ENCODE measurements around the gene ERCC6L. TPM values are rescaled to one million over a fixed set of nuclear protein-coding genes. Genes with fewer than 3 reads are reported as not detected.

The ERCC6L gene, protein sequence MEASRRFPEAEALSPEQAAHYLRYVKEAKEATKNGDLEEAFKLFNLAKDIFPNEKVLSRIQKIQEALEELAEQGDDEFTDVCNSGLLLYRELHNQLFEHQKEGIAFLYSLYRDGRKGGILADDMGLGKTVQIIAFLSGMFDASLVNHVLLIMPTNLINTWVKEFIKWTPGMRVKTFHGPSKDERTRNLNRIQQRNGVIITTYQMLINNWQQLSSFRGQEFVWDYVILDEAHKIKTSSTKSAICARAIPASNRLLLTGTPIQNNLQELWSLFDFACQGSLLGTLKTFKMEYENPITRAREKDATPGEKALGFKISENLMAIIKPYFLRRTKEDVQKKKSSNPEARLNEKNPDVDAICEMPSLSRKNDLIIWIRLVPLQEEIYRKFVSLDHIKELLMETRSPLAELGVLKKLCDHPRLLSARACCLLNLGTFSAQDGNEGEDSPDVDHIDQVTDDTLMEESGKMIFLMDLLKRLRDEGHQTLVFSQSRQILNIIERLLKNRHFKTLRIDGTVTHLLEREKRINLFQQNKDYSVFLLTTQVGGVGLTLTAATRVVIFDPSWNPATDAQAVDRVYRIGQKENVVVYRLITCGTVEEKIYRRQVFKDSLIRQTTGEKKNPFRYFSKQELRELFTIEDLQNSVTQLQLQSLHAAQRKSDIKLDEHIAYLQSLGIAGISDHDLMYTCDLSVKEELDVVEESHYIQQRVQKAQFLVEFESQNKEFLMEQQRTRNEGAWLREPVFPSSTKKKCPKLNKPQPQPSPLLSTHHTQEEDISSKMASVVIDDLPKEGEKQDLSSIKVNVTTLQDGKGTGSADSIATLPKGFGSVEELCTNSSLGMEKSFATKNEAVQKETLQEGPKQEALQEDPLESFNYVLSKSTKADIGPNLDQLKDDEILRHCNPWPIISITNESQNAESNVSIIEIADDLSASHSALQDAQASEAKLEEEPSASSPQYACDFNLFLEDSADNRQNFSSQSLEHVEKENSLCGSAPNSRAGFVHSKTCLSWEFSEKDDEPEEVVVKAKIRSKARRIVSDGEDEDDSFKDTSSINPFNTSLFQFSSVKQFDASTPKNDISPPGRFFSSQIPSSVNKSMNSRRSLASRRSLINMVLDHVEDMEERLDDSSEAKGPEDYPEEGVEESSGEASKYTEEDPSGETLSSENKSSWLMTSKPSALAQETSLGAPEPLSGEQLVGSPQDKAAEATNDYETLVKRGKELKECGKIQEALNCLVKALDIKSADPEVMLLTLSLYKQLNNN
- polyA plus RNA-seq (2012; ENCODE audit: missing spikeins) = 5.7 TPM

DNA sequence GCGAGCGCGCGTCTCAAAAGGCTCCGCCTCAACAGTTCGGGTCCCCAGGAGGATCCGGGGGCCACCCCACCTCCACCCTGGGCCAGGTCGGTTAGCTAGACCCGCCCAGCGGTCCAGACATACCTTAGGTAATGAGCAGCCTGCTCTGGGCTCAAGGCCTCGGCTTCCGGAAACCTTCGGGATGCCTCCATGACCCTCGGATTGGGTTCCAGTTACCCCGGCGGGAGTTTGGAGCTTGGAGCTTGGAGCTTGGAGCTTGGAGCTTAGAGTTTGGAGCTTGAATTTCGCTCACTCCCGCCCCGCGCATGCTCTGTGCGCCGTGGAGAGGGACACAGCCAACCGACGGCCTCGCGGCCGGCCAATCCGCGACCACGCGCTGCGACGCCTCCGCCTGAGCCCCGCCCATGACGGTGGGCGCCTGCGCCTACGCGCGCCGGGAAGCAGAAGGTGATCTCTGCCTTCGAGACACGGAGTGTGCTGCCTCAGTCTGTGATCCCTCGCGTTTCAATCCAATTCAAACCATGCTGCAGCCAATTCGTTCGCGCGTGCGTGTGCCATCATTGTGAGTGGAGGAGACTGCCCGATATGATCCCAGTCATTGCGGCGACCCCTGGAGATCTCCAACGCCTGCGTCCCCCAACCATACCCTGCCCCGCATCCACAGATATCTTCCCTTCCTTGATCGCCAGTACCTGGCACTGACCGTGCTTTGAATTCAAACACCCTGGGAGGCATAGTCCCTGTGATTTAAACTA lies at the start of gene ERCC6L:
TSS of gene ERCC6L (minus strand) at position 307 of the 755 bp plus-strand sequence. CDS start at position 191, 116 bp downstream.
- TF ChIP-seq POLR2AphosphoS5 (IDR thresholded peaks at IDR 0.05; ENCODE audit: low read depth, low read length) = peak; percentile 61
- 0 out of 2 replicates have a peak, but pooled peaks have one; percentile 37 for TF ChIP-seq TAF1 (IDR thresholded peaks at IDR 0.05; ENCODE audit: borderline replicate concordance, low read depth, low read length)
- TF ChIP-seq POLR2A (IDR thresholded peaks at IDR 0.05; ENCODE audit: low read depth, low read length) = peak; percentile 49; the same call in 1 of the 2 replicates
- peak; percentile 83 for DNase-seq (ENCODE audit: insufficient read length)
- peak; percentile 89 for FAIRE-seq

DNA sequence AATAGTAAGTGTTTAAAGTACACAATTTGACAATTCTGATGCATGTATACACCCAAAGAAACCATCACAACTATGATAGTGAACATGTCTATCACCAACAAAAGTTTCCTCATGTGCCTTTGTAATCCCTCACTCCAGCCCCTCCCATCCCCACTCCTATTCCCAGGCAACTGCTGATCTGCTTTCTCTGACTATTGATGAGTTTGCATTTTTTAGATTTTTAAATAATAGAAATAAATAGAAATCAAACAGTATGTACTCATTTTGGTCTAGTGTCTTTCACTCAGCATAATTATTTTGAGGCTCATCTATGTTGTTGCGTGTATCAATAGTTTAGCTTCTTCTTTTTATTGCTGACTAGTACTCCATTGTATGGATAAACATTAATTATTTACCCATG lies 43.5 kb upstream of the ERCC6L start:
- no peak for TF ChIP-seq POLR2AphosphoS5 (IDR thresholded peaks at IDR 0.05; ENCODE audit: low read depth, low read length)
- TF ChIP-seq POLR2A (IDR thresholded peaks at IDR 0.05; ENCODE audit: low read depth, low read length) = no peak
- TF ChIP-seq TAF1 (IDR thresholded peaks at IDR 0.05; ENCODE audit: borderline replicate concordance, low read depth, low read length) = no peak
- DNase-seq (ENCODE audit: insufficient read length) = no peak
- peak; percentile 38 for FAIRE-seq

DNA sequence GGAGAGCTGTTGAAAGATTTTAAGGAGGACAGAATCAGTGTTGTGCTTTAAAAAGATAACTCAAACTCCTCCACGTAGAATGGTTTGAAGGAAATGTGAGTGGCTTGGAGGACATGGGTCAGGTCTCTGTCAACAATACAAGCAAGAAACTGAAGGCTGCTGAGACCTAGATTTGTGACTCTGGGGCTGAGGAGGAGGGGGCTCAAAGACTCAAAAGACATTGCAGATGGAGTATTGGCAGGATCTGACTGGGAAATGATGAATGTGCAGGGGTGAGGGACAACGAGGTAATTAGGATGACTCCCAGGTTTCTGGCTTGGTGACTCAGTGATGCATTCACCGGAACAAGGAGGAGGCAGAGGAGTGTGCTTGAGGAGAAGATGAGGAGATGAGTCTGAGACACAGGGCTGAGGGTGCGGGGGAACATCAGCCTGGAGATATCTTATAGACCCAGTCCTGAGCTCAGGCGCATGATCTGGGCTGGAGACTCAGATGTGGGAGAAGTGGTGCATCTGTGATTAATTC lies 41.6 kb upstream of the ERCC6L start:
- no peak for DNase-seq (ENCODE audit: insufficient read length)
- FAIRE-seq = no peak
- TF ChIP-seq POLR2A (IDR thresholded peaks at IDR 0.05; ENCODE audit: low read depth, low read length) = no peak
- TF ChIP-seq POLR2AphosphoS5 (IDR thresholded peaks at IDR 0.05; ENCODE audit: low read depth, low read length) = no peak
- TF ChIP-seq TAF1 (IDR thresholded peaks at IDR 0.05; ENCODE audit: borderline replicate concordance, low read depth, low read length) = no peak

DNA sequence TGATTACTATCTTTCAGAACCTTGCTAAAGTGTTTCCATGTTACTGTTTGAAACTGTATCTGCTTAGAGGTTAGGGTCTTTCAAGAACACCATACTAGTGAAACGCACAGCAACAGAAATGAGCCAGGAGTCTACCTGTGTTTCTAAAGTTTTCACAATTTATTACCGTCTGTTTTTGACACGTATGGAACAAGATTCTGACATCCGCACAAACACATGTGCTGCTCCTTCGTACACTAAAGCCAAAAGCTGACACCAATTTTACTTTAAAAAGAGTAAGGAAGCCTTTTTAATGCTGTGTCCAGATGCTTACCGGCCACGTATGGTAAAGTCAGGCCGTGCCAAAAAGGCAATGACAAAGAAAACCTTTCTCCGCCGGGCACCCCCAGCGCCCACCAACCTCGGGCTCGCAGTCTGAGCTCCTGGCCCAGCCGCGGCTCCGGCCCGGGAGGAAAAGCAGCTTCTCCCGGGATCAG lies 37.7 kb upstream of the ERCC6L start:
- no peak for TF ChIP-seq TAF1 (IDR thresholded peaks at IDR 0.05; ENCODE audit: borderline replicate concordance, low read depth, low read length)
- TF ChIP-seq POLR2AphosphoS5 (IDR thresholded peaks at IDR 0.05; ENCODE audit: low read depth, low read length) = no peak
- TF ChIP-seq POLR2A (IDR thresholded peaks at IDR 0.05; ENCODE audit: low read depth, low read length) = no peak
- FAIRE-seq (no peak), DNase-seq (ENCODE audit: insufficient read length) (no peak)

DNA sequence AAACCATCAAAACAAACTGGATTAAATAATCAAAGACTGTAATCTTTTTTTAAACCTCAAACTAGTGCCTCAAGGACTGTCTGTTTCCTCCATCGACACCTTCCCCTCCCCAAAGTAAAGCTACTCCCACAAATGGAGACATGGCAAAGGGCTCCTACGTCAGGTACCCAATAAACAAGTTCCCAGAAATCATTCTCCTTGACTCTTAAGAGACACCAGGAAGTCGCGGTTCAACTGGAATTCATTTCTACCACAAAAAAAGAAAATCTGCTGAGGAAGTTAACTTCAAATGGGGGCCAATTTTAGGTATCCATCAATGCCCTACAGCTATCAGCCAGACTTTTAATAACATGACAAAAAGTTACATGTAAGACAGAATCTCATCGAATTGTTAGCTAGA lies 35.7 kb upstream of the ERCC6L start:
- DNase-seq (ENCODE audit: insufficient read length) = no peak
- TF ChIP-seq TAF1 (IDR thresholded peaks at IDR 0.05; ENCODE audit: borderline replicate concordance, low read depth, low read length) (no peak), POLR2AphosphoS5 (IDR thresholded peaks at IDR 0.05; ENCODE audit: low read depth, low read length) (no peak), POLR2A (IDR thresholded peaks at IDR 0.05; ENCODE audit: low read depth, low read length) (no peak)
- FAIRE-seq = no peak

DNA sequence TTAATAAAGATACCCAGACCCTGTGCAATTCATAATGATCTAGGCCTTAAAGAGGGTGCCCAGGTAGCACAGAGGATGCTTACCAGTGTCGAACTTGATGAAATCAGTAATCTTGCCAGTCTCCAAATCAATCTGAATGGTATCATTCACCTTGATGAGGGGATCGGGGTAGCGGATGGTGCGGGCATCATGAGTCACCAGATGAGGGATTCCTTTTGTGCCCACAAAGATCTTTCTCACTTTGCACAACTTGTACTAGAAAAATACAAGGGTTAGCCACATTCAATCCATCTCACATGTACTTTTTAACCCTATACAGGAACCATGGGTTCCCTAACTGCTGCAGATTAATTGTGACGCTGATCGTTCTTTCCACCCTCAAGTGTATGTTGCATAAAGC lies 34.9 kb upstream of the ERCC6L start:
- DNase-seq (ENCODE audit: insufficient read length) (no peak), FAIRE-seq (peak; percentile 21)
- TF ChIP-seq TAF1 (IDR thresholded peaks at IDR 0.05; ENCODE audit: borderline replicate concordance, low read depth, low read length) (no peak), POLR2A (IDR thresholded peaks at IDR 0.05; ENCODE audit: low read depth, low read length) (no peak), POLR2AphosphoS5 (IDR thresholded peaks at IDR 0.05; ENCODE audit: low read depth, low read length) (no peak)

DNA sequence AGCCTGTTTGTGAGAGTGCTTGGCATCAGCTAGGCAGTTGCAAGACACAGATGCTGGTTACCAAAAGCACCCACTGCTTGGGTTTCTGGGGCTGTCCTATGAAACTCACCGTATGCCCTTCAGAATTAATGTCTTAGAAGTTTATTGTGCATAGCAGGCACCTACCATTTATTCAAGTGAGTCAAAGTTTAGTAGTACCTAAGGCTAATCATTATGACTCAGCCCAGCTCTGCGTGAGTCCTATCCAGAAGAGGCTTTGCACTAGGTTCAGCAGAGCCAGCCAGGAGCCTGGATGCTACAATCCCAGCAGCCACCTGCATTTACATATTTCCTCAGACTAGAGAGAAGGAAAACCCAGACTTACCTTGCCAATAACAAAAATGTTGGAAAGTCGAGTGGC lies 34.0 kb upstream of the ERCC6L start:
- DNase-seq (ENCODE audit: insufficient read length) (no peak), FAIRE-seq (no peak)
- TF ChIP-seq POLR2AphosphoS5 (IDR thresholded peaks at IDR 0.05; ENCODE audit: low read depth, low read length) (no peak), POLR2A (IDR thresholded peaks at IDR 0.05; ENCODE audit: low read depth, low read length) (no peak), TAF1 (IDR thresholded peaks at IDR 0.05; ENCODE audit: borderline replicate concordance, low read depth, low read length) (no peak)

DNA sequence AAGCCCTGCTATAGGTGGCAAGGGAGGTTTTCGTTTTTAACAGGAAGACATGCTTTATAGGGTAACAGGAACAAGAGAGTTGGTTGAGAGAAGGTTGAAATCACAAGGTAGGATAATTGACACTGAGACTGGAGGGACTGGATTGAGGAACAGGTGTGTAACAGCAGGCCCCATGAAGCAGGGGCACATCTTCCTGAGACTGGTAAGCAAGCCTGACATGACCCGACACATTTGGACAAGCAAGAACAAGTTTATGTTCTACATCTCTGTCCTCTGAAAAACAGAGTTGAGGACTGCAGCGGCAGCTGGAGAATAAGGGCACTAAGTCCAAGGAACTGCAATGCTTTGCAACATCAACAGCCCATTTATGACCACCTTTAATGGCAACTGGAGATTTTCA lies 33.0 kb upstream of the ERCC6L start:
- FAIRE-seq (no peak), DNase-seq (ENCODE audit: insufficient read length) (no peak)
- TF ChIP-seq POLR2A (IDR thresholded peaks at IDR 0.05; ENCODE audit: low read depth, low read length) (no peak), POLR2AphosphoS5 (IDR thresholded peaks at IDR 0.05; ENCODE audit: low read depth, low read length) (no peak), TAF1 (IDR thresholded peaks at IDR 0.05; ENCODE audit: borderline replicate concordance, low read depth, low read length) (no peak)

DNA sequence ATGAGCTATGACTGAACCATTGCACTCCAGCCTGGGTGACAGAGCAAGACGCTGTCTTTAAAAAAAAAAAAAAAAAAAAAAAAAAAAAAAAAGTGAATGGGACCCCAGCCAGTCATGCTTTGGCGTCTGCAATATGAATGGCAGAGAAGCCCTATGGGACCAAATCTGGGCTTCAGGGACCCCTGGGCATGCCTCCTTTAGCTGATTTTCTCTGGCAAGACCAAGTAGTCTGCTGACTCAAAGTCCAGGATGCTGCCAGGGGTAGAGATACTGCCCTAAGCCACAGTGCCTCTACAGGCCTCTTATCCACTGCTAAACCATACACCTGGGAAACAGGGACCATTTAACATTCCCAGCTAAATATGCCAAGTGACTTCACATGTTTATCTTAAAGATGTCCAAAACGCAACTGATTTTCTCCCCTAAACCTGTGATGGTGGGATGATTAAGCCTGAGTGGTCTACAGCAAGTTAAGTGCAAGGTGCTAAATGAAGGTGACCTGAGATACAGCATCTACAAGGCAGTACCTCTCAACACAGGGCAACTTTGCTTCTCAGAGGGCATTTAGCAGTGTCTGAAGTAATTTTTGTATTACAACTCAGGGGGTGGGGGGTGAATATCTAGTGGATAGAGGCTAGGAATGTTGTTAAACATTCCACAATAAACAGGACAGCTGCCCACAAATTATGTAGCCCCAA lies 32.4 kb upstream of the ERCC6L start:
- FAIRE-seq (no peak), DNase-seq (ENCODE audit: insufficient read length) (no peak)
- TF ChIP-seq POLR2AphosphoS5 (IDR thresholded peaks at IDR 0.05; ENCODE audit: low read depth, low read length) = no peak
- no peak for TF ChIP-seq TAF1 (IDR thresholded peaks at IDR 0.05; ENCODE audit: borderline replicate concordance, low read depth, low read length)
- no peak; the same call in none of the 2 replicates for TF ChIP-seq POLR2A (IDR thresholded peaks at IDR 0.05; ENCODE audit: low read depth, low read length)

Data from GM12892 (cell line).